Adrenal gland (tissue), 5 donors: ENCODE data around the gene KCNMB2.

Experiments
- CTCF ChIP-seq, 6 experiments: fragments of 450-650 bp in 4 of 6; fragments of 200-600 bp in 2 of 6; sonication (generic) in 1 of 6; IDR thresholded peaks; 1 replicate in 5 of 6; 2 replicates in 1 of 6; pipeline versions ENCODE4 v1.5.1 to v1.8.0; 2016 to 2021; ENCODE audit warnings: antibody characterized with exemption in 6 of 6, mild to moderate bottlenecking in 2 of 6, moderate library complexity in 1 of 6
- POLR2A ChIP-seq, 2 donors: fragments of 450-650 bp; IDR thresholded peaks; one replicate each; pipeline ENCODE4 v1.6.1; 2017; ENCODE audit warnings: antibody characterized with exemption in 2 of 2, mild to moderate bottlenecking in 2 of 2, moderate library complexity in 1 of 2
- donor health status: DM: no; HTN: no; CAD: no.

DNA sequence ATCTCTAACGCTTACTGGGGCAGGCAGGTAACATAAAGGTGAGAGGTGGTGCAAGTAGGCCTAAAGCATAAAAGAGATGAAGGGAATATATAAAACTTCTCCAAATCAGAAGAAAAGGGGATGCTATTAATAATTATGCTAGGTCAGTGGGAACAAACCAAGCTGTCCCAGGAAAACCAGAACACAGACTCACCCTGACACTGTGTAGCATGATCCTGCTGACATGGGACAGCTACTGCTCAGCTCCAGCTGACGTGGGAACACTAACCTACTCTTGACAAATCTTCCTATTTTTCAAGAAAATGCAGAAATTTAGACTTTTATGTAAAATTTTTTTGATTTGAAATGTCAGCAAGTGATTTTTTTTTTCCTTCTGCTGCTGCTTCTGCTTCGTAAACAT, 203.5 kb downstream of the KCNMB2 start:
- TF ChIP-seq CTCF (IDR thresholded peaks at IDR 0.05) (no peak), POLR2A (IDR thresholded peaks at IDR 0.05) (no peak)
